ENCODE results near the gene CYP27B1.
A peak's percentile ranks its signal among the peaks of the same experiment; 100 is the strongest.
"Not testable (repeated sequence)": the region's sequence is repeated elsewhere in the genome, so short reads cannot be mapped to it uniquely, and the experiment has no call there.

CYP27B1 gene

DNA sequence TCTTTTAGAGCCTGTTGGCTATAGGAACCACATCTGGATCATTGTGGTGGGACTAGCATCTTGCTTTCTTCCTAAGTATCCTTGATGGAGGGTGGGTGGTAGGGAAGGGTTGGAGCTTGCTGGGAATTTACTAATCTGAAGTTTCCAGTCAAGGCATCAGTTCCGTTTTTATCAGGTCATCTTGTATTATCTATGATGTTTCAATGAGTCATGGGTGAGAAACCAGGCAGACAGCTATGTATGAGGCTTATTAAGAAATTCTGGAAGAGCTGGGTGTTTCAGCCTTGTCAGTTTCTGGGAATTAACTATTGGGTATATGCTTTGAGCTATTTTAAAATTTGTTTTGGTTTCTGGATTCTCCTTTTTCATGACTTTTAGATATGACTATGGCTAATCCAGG, 27.0 kb upstream of the CYP27B1 start:
- DNase-seq (ENCODE audit: extremely low spot score, insufficient read length, low read depth) (no peak), FAIRE-seq (no peak)

DNA sequence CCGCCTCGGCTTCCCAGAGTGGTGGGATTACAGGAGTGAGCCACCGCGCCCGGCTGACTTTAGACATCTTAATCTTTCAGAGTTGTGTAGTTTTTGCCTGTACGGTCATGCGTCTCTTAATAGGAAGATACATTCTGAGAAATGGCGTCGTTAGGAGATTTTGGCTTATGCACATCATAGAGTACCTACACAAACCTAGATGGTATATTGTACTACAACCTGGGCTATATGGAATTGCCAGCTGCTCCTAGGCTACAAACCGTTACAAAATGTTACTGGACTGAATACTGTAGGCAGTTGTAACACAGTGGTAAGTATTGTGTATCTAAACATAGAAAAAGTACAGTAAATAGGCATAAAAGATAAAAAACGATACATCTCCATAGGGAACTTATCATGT, 17.0 kb upstream of the CYP27B1 start:
- DNase-seq (ENCODE audit: extremely low spot score, insufficient read length, low read depth) (no peak), FAIRE-seq (no peak)

DNA sequence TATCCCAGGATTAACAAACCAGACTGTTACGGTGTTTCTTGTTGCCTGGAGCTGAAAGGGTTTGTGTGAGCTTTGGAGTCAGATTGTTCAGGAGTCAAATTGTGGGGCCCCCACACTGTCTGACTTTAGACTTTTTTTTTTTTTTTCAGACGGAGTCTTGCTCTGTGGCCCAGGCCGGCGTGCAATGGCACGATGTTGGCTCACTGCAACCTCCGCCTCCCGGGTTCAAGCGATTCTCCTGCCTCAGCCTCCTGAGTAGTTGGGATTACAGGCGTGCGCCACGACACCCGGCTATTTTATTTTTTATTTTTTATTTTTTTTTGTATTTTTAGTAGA, 16.6 kb upstream of the CYP27B1 start:
- no peak for FAIRE-seq
- no peak for DNase-seq (ENCODE audit: extremely low spot score, insufficient read length, low read depth)

DNA sequence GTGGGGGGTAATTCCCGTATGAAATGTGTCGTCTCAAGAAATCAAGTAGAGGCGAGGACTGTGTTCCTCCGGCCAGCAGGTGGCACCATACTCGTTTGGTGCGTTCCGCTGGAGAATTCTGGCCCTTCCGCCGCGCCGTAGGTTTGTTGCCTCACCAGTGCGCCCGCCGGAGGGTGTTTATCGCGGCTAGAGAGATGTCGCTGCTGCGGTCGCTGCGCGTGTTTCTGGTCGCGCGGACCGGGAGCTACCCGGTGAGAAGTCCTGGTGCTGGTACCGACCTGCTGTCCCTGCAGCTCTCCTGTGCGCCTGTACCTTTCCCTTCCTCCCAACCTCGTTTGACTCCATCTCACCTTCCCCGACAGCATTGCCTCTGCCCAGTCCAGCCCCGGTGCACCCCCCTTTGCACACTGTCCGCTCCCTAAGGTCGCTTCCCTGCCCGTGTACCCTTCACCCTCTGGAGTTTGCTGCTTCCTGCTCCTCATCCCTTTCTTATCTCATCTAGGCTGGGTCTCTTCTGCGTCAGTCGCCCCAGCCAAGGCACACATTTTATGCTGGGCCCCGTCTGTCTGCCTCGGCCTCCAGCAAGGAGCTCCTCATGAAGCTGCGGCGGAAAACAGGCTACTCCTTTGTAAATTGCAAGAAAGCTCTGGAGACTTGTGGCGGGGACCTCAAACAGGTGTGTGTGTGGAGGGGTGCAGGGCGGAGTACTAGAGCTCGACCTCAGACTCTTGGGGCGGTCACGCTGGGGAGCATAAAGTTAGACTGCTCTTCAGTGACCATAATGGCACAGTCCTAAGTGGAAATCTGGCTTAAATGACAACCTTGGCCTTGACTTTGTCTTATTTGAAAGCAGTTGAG, 16.0 kb upstream of the CYP27B1 start, which contains the start of gene TSFM:
Gene TSFM, plus strand, starts transcription at position 180 of the 858 bp plus-strand sequence. Its CDS starts 15 bp downstream, at position 195.
- FAIRE-seq = peak; percentile 92
- DNase-seq (ENCODE audit: extremely low spot score, insufficient read length, low read depth) = peak; percentile 85

DNA sequence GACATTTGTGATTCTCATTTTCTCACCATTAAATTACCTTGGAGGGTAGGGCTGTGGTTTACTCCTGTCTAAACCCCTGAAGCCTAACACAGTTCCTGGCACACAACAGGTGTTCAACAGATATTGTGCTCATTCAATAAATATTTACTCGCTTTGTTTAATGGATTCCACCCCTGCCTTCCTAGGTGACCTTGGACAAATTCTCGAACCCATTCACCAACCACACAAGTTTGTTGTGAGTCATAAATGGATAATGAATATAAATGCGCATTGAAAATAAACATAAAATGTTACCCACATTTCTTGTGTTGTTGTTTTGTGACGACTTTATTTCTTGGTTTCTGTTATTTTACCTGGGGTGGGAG, 15.3 kb upstream of the CYP27B1 start:
- no peak for FAIRE-seq

DNA sequence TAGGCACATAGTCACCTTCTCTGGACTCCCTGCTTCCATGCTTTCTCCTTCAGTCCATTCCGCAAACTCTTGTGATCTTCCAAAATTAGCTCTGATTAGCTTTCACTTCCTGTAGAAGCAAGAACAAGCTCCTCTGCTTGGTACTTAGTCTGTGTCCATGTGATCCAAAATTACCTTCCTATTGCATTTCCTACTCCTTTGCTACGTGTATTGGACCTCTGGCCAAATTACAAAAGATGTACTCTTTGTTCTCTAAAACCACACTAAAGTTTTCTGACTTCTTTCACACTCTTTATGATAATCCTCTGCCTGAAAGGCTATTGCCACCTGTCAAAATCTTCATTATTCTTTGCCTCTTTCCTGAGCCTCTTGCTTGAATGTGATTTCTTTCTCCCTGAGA, 14.9 kb upstream of the CYP27B1 start:
- DNase-seq (ENCODE audit: extremely low spot score, insufficient read length, low read depth) = no peak
- no peak for FAIRE-seq

More for the DNA sequence above, 15.3 kb upstream of the CYP27B1 start:
- no peak for DNase-seq (ENCODE audit: extremely low spot score, insufficient read length, low read depth)

DNA sequence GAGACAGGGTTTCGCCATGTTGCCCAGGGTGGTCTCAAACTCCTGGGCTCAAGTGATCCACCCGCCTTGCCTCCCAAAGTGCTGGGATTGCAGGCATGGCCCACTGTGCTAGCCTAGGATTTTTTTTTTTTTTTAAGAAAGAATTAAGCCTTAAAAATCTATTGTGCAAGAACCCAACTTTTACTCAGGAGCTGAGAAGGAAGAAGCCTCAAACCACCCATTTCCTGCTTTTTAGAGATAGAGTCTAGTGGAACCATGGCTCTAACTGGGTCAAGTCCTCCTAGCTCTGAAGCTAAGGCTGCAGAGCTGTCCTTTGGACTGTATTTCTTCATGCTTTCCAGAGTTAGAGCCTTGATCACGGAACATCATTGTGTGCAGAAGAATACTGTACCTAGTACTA, 14.4 kb upstream of the CYP27B1 start:
- DNase-seq (ENCODE audit: extremely low spot score, insufficient read length, low read depth) (no peak), FAIRE-seq (no peak)

DNA sequence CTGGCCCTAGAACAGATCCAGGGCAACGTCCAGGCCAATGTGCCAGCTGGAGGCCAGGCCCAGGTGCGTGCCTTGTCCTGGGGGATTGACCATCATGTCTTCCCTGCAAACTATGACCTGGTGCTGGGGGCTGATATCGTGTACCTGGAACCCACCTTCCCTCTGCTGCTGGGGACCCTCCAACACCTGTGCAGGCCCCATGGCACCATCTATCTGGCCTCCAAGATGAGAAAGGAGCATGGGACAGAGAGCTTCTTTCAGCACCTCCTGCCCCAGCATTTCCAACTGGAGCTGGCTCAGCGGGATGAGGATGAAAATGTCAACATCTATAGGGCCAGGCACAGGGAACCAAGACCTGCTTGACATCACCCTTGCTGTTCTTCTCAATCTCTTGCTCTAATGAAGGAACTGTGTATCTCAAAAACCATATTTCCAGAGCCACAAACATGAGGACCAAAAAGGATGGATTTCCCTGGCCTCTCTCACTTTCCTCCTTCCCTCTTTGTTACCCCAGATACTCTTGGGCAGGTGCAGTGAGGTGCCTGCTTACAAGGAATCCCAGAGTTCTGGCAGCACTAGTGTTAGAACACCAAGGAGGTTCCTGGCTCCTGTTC, 13.5 kb upstream of the CYP27B1 start:
- no peak for FAIRE-seq
- DNase-seq (ENCODE audit: extremely low spot score, insufficient read length, low read depth) = no peak

DNA sequence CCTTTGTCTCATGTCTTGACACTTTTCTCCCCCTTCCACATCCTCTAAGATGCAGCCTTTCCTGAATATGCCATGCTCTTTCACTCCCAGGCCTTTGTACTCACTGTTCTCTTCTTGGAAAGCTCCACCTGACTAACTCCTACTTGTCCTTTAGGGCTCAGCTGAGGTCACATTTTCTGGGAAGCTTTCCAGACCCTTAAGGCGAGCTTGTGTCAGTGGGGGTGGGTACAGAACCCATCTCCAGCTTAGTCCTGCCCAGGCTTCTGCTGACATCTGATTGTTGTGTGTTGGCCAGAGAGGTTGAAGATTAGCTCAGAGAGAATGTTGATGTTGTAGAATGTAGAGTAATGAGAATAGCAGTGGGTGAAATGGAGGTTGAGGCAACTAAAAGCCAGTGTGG, 12.9 kb upstream of the CYP27B1 start:
- FAIRE-seq (no peak), DNase-seq (ENCODE audit: extremely low spot score, insufficient read length, low read depth) (no peak)

DNA sequence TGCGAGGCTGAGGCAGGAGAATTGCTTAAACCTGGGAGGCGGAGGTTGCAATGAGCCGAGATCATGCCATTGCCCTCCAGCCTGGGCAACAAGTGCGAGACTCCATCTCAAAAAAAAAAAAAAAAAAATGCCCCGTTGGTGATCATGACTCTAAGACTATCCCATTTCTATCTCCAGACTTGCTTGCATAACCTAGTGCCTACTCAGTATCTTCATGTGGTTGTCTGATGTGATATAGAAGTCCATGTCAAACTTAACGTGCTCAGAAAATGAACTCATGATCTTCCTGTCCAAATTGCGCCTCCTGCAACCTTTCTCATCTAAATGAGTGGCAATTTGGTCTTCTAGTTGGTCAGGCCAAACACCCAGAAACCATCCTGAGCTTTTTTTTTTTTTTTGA, 11.0 kb upstream of the CYP27B1 start:
- FAIRE-seq (no peak), DNase-seq (ENCODE audit: extremely low spot score, insufficient read length, low read depth) (no peak)

DNA sequence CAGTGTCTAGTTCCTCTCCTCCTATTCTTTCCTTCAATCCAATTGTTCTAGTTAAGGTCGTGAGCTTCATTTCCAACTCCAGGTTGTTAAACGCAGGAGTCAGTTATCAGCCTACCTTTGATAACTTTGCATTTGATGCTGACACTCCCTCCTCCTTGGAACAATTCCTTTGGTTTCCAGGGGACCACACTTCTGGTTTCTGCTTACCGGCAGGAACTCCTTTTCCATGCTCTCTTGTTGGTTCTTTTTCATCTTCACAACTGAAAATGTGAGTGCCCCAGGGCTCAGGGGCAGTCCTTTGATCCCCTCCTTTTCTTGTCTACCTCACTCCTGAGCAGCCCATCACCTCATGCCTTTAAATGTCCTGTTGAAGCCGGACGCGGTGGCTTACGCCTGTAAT, 10.5 kb upstream of the CYP27B1 start:
- DNase-seq (ENCODE audit: extremely low spot score, insufficient read length, low read depth) (no peak), FAIRE-seq (no peak)

DNA sequence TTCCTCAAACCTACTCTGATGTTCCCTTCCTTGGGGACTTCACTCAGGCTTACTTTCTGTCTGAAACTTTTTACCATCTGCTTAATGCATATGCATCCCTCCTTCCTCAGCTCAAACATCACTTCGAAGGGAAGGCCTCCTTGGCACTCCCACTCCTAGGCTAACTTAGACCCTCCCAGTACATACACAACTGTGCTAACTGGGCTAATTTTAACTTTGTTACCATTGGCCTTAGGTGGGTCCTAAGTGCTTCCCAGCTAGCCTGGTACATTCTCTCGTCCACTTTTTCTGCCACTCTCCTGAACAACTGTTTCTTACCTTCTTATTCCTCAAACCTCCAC, 9.3 kb upstream of the CYP27B1 start:
- no peak for DNase-seq (ENCODE audit: extremely low spot score, insufficient read length, low read depth)
- no peak for FAIRE-seq

DNA sequence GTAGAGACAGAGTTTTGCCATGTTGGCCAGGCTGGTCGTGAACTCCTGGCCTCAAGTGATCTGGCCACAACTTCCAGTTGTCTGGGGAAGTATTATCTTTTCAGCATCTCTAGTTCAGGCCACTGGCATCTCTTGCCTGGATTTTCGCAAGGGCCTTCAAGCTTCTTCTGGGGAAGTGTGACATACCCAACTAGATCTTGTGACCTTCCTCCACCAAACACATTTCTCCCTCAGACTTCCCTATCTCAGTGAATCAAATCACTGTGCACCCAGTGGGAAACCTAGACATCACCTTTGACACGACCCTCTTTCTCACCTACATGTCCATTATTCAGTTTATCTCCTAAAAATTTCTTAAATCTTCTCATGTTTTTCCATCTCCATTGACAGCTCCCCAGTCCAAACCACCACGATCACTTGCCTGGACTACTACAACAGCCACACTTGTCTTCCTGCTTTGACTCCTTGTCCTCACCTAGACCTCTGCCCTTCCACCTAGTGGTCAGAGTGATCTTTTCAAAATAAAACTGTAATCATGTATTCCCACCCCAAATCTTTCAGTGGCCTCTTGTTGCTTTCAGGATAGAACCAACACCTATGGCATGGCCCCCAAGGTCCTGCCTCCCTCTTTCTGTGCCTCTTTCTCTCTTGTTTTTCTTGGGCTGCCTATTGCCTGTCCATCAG, 8.8 kb upstream of the CYP27B1 start:
- DNase-seq (ENCODE audit: extremely low spot score, insufficient read length, low read depth) = no peak

DNA sequence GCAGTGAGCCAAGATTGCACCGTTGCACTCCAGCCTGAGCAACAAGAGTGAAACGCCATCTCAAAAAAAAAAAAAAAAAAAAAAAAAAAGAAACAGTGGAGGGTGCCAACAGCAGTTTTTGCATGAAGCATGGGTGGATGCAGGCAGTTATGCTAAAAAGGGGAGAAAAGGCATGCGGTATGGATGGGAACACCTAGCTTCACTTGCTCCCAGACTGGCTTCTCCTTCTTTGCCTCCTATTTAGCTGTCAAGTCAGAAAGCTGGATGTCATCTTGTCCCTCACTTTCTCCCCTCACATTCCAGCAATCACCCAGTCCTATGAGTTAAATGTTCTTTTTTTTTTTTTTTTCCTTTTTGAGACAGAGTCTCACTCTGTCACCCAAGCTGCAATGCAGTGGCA, 8.2 kb upstream of the CYP27B1 start:
- no peak for DNase-seq (ENCODE audit: extremely low spot score, insufficient read length, low read depth)
- no peak for FAIRE-seq

More for the DNA sequence above, 8.8 kb upstream of the CYP27B1 start:
- FAIRE-seq = no peak

DNA sequence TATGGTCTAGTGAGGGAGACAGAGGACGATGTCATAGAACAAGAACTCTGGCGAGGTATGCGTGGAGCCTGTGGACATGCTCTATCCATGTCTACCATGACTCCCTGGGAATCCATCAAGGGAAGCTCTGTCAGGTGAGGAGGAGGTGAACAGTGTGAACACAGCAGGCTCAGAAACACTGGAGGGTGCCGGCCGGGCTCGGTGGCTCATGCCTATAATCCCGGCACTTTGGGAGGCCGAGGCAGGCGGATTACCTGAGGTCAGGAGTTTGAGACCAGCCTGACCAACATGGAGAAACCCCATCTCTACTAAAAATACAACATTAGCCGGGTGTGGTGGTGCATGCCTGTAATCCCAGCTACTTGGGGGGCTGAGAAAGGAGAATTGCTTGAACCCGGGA, 7.8 kb upstream of the CYP27B1 start:
- not testable (repeated sequence) for FAIRE-seq; DNase-seq (ENCODE audit: extremely low spot score, insufficient read length, low read depth)

DNA sequence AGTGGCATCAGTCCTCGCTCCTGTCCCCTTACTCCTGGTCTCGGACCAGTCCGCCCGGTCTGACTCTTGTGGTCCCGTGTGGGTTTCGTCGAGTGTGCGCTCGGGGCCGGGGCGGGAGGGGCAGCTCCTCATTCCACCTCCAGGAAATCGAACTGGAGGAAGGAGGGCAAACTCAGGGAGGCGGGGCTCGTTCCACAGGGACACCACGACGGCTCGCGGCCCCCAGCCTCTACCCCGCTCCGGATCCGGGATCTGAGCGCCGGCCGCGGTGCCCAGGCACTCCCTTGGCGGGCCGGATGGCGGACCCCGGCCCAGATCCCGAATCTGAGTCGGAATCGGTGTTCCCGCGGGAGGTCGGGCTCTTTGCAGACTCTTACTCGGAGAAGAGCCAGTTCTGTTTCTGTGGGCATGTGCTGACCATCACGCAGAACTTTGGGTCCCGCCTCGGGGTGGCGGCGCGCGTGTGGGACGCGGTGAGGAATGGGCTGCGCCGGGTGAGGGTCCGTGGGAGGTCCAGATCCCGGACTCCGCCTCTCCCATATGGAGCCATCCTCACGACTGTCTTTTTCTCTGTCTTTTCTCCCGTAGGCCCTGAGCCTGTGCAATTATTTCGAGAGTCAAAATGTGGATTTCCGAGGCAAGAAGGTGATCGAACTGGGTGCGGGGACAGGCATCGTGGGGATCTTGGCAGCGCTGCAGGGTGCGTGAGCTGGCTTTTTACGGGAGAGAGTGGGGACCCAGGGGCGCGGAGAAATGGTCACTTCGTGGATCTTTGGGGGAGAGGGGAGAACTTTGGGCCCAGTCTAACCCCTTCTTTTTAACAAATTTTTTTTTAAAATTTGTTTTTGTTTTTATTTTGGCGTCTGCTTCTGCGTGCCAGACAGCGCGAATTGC, 5.8 kb upstream of the CYP27B1 start, which contains the start of gene EEF1AKMT3:
Gene EEF1AKMT3, plus strand, starts transcription at position 186 of the 894 bp plus-strand sequence. Its CDS starts 111 bp downstream, at position 297.
- FAIRE-seq (no peak), DNase-seq (ENCODE audit: extremely low spot score, insufficient read length, low read depth) (no peak)

DNA sequence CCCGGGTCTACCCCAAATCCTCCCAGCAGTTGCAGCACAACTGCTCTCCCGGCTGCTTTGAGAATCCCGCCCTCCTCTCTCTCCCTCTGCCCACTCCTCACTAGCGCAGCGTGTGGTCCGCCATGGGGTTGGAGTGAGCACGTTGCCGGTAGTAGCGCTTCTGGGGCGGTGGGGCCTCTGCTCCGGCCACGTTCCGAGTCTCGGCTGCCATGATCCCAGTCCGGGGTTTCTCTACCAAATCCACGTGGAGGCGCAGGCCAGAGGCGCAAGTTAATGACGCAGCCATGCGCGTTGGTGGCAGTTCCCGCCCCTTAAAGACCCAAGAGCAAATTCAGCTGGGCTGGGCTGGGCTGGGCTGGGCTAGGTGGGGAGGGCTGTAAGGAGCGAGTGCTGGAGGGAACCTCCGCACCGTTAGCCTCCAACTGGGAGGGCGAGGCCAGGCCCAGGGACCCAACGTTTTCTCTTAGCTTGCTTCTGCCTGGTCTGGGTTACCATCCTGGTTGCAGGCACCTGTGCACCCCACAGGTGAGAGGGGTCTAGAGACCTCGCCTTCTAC, 5.1 kb upstream of the CYP27B1 start, which contains the start of gene METTL1:
Gene METTL1, minus strand, starts transcription at position 233 of the 556 bp plus-strand sequence. Its CDS starts 22 bp downstream, at position 211.
- DNase-seq (ENCODE audit: extremely low spot score, insufficient read length, low read depth) (peak; percentile 88), FAIRE-seq (peak; percentile 91)

DNA sequence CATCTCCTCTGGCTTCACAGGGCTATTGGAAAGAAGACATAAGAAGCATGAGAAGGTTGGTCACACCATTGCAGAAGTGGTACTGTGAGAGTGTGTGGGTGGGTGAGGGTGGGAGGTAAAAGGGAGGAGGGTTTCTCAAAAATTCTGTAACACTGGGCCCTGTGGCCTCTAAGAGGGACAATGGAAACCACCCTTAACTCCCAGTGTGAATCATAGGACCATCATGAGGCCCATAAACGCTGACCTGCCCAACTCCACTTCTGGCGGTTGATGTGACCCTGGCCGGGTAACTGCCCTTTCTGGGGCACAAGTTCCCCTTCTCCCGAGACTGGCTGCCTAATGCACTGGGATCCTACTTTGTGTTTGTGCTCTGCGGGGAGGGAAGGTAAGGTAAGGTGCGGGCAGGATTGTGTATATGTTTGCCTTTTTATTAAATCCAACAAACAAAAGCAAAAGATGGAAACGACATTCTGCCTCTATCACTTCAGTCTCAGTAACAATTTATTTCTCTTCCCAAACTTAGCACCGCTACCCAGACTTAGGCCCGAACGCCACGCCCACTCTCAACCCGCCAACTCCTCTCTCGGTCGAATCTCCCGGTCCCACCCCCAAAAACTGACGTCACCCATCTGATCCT, 4.5 kb upstream of the CYP27B1 start:
- FAIRE-seq = no peak
- peak; percentile 71 for DNase-seq (ENCODE audit: extremely low spot score, insufficient read length, low read depth)

DNA sequence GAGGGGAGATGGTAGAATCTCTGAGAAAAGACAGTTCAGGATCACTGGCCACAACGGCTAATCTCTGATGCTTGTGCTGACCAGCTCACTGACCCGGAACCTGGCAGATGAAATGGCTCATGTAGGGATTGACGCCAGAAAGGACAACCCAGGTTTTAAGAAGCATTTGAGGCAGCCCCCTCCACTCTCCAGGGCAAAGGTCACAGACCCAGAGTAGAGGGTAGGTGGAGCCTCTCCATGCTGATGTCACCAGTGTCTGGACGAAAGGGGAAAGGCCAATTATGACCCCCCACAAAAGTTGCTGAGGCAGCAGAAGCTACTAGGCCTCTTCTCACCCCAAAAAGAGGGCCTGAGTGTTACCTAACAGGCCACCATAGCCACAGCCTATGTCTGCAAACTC, 3.9 kb upstream of the CYP27B1 start:
- FAIRE-seq = no peak
- DNase-seq (ENCODE audit: extremely low spot score, insufficient read length, low read depth) = no peak

All from GM18507 (cell line).